CD4-positive, CD25-positive, alpha-beta regulatory T cell (primary cell): Measurements from ENCODE around the gene AMZ1. TPM values are rescaled to one million over a fixed set of nuclear protein-coding genes. Genes with fewer than 3 reads are reported as not detected.

Experiments used
- ATAC-seq, 2 donors: fragments of 150-1000 bp; cut with Tn5 transposase; one replicate each; pipeline ENCODE4 v1.10.0; 2021; ENCODE audit warnings: low read depth in 2 of 2, moderate number of reproducible peaks in 2 of 2, moderate library complexity in 1 of 2
- DNase-seq, 3 donors: peaks; one replicate each; pipeline versions ENCODE4 v3.0.0 to v3.0.0-alpha.2; 2012 to 2022; ENCODE audit warnings: mixed read lengths in 1 of 3
- H3K27ac ChIP-seq: one replicate; pipeline ENCODE4 v1.7.0; 2013; ENCODE audit warnings: mild to moderate bottlenecking, low read length; ENCODE audit not compliant: insufficient read depth, poor library complexity, severe bottlenecking
- H3K27me3 ChIP-seq: one replicate; pipeline ENCODE4 v1.7.0; 2013; ENCODE audit warnings: low read length; ENCODE audit not compliant: control insufficient read depth, insufficient read depth
- H3K36me3 ChIP-seq: one replicate; pipeline ENCODE4 v1.7.0; 2013; ENCODE audit warnings: mild to moderate bottlenecking, low read length, moderate library complexity; ENCODE audit not compliant: control insufficient read depth, insufficient read depth
- H3K4me1 ChIP-seq: 2 replicates; pipeline ENCODE4 v1.7.0; 2013; ENCODE audit warnings: mild to moderate bottlenecking, low read length; ENCODE audit not compliant: insufficient read depth, control insufficient read depth, poor library complexity, severe bottlenecking
- H3K4me3 ChIP-seq: one replicate; pipeline ENCODE4 v1.7.0; 2013; ENCODE audit warnings: low read depth, mild to moderate bottlenecking, low read length, moderate library complexity
- H3K9me3 ChIP-seq, 2 experiments: 1 replicate in 1 of 2; 2 replicates in 1 of 2; pipeline ENCODE4 v1.7.0; 2013; ENCODE audit warnings: low read length in 2 of 2, mild to moderate bottlenecking in 1 of 2, moderate library complexity in 1 of 2; ENCODE audit not compliant: control insufficient read depth in 2 of 2
- H3K27ac Mint-ChIP-seq, 3 donors: one replicate each; pipeline ENCODE4 v1.8.0; 2020 to 2022; ENCODE audit warnings: mild to moderate bottlenecking in 3 of 3, mixed read lengths in 3 of 3, moderate library complexity in 2 of 3
- H3K27me3 Mint-ChIP-seq: one replicate; pipeline ENCODE4 v1.8.0; 2022; ENCODE audit warnings: mild to moderate bottlenecking, mixed read lengths
- H3K36me3 Mint-ChIP-seq: one replicate; pipeline ENCODE4 v1.8.0; 2020; ENCODE audit warnings: mixed read lengths
- H3K4me1 Mint-ChIP-seq, 4 donors: one replicate each; pipeline ENCODE4 v1.8.0; 2020 to 2022; ENCODE audit warnings: mixed read lengths in 4 of 4, mild to moderate bottlenecking in 1 of 4
- H3K4me3 Mint-ChIP-seq, 4 donors: one replicate each; pipeline ENCODE4 v1.8.0; 2020 to 2022; ENCODE audit warnings: mild to moderate bottlenecking in 4 of 4, mixed read lengths in 4 of 4, moderate library complexity in 3 of 4
- H3K9me3 Mint-ChIP-seq, 7 donors: one replicate each; pipeline ENCODE4 v1.8.0; 2020 to 2022; ENCODE audit warnings: mixed read lengths in 7 of 7, mild to moderate bottlenecking in 3 of 7, moderate library complexity in 2 of 7
- polyA plus RNA-seq, 4 donors: library from polyadenylated mRNA; unstranded; fragments of 300-500 nt; fragmentation: Illumina TruSeq; gene quantifications; one replicate each; pipeline ENCODE4 v1.2.3, GENCODE V29; 2021
- total RNA-seq: library from RNA; stranded (reverse); gene quantifications from one replicate; pipeline ENCODE4 v1.2.3, GENCODE V29; 2022

The AMZ1 gene
- total and polyA plus RNA-seq, 5 donors from 2014 or later = 0.43 to 1.8 (median 0.64) TPM

- H3K36me3 Mint-ChIP-seq = no peaks in the 10 kb centered on the region
- Histone ChIP-seq H3K4me1 (peaks cover 22% of the 10 kb centered on the region), H3K36me3 (no peaks in the 10 kb centered on the region), H3K4me3 (no peak overlapping the region), H3K27ac (no peak overlapping the region), H3K27me3 (no peaks in the 10 kb centered on the region), H3K9me3 (no peaks in the 10 kb centered on the region)
- peak overlapping the region in 3 of 4 donors; percentile 5 to 30 (median 20) for H3K4me3 Mint-ChIP-seq
- no peak for ATAC-seq
- H3K4me1 Mint-ChIP-seq = peaks cover 4 to 34% (median 17%) of the 10 kb centered on the region in 4 donors
- H3K9me3 Mint-ChIP-seq = no peaks in the 10 kb centered on the region
- no peak overlapping the region for H3K27ac Mint-ChIP-seq
- DNase-seq = no peak
- H3K27me3 Mint-ChIP-seq = no peaks in the 10 kb centered on the region
These were observed 14.6 kb downstream of the AMZ1 start for GRCh38 chr7:2702594-2702957.

- no peaks in the 10 kb centered on the region for H3K9me3 ChIP-seq
- H3K36me3 Mint-ChIP-seq = no peaks in the 10 kb centered on the region
- peaks cover 22% of the 10 kb centered on the region for H3K4me1 ChIP-seq
- no peak overlapping the region for H3K27ac Mint-ChIP-seq
- no peaks in the 10 kb centered on the region for H3K9me3 Mint-ChIP-seq
- DNase-seq = no peak
- no peaks in the 10 kb centered on the region for H3K36me3 ChIP-seq
- H3K4me3 ChIP-seq = no peak overlapping the region
- H3K27me3 Mint-ChIP-seq = no peaks in the 10 kb centered on the region
- H3K4me3 Mint-ChIP-seq = peak overlapping the region in 1 of 4 donors; percentile 32
- peaks cover 4 to 31% (median 16%) of the 10 kb centered on the region in 4 donors for H3K4me1 Mint-ChIP-seq
- H3K27me3 ChIP-seq = no peaks in the 10 kb centered on the region
- ATAC-seq = no peak
- H3K27ac ChIP-seq = no peak overlapping the region
These were observed 17.5 kb downstream of the AMZ1 start for GRCh38 chr7:2705371-2706096.

- H3K27me3 ChIP-seq = no peaks in the 10 kb centered on the region
- H3K4me3 Mint-ChIP-seq = peak overlapping the region in 1 of 4 donors; percentile 43
- no peaks in the 10 kb centered on the region for H3K36me3 ChIP-seq
- DNase-seq = no peak
- no peaks in the 10 kb centered on the region for H3K9me3 Mint-ChIP-seq
- H3K27me3 Mint-ChIP-seq = no peaks in the 10 kb centered on the region
- peaks cover 34% of the 10 kb centered on the region for H3K4me1 ChIP-seq
- H3K27ac ChIP-seq = no peak overlapping the region
- no peaks in the 10 kb centered on the region for H3K9me3 ChIP-seq
- no peak overlapping the region for H3K4me3 ChIP-seq
- peaks cover 3% of the 10 kb centered on the region for H3K36me3 Mint-ChIP-seq
- peaks cover 11 to 34% (median 20%) of the 10 kb centered on the region in 4 donors for H3K4me1 Mint-ChIP-seq
- ATAC-seq = no peak
- peak overlapping the region in 1 of 3 donors; percentile 31 for H3K27ac Mint-ChIP-seq
These were observed 18.7 kb downstream of the AMZ1 start for GRCh38 chr7:2706685-2707126.

DNA sequence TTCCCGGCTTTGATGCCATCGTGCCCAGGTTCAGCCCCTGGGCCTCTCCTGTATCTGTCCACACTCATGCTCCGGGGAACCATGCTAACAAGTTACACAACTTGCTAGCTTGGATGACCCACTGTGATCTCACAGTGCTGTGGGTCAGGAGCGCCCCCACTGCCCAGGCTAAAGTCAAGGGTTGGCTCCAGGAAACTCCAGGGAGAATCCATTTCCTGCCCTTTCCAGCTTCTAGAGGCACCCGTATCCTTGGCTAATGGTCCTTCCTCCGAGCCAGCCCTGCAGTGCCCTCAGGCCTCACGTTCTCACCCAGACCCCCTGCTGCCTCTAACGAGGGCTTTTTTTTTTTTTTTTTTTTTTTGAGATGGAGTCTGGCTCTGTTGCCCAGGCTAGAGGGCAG, 19.5 kb downstream of the AMZ1 start:
- H3K4me1 ChIP-seq = peaks cover 41% of the 10 kb centered on the region
- H3K36me3 ChIP-seq = no peaks in the 10 kb centered on the region
- no peak overlapping the region for H3K4me3 ChIP-seq
- no peaks in the 10 kb centered on the region for H3K9me3 ChIP-seq
- Mint-ChIP-seq H3K36me3 (peaks cover 3% of the 10 kb centered on the region), H3K4me3 (no peak overlapping the region), H3K27ac (no peak overlapping the region), H3K27me3 (no peaks in the 10 kb centered on the region), H3K9me3 (no peaks in the 10 kb centered on the region), H3K4me1 (peaks cover 11 to 39% (median 20%) of the 10 kb centered on the region in 4 donors)
- DNase-seq (no peak), ATAC-seq (no peak)
- no peaks in the 10 kb centered on the region for H3K27me3 ChIP-seq
- H3K27ac ChIP-seq = no peak overlapping the region

DNA sequence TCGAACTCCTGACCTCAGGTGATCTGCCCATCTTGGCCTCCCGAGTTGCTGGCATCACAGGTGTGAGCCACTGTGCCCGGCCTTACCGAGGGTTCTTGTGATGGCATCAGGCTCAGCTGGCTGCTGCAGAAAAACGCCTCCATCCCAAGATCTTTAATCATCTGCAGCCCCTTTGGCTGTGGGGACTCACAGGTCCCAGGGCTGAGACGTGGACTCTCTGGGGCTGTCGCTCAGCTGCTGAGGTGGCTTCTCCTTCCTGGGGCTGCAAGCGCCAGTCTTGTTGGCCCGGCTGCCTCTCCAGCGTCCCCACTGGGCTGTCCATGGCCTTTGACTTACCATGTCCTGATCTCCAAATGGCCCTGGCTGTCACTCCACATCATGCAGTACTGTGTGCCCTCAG, 20.0 kb downstream of the AMZ1 start:
- no peak for DNase-seq
- Mint-ChIP-seq H3K36me3 (peaks cover 3% of the 10 kb centered on the region), H3K4me1 (peaks cover 11 to 38% (median 20%) of the 10 kb centered on the region in 4 donors), H3K27ac (no peak overlapping the region), H3K4me3 (no peak overlapping the region), H3K27me3 (no peaks in the 10 kb centered on the region), H3K9me3 (no peaks in the 10 kb centered on the region)
- no peak for ATAC-seq
- Histone ChIP-seq H3K4me1 (peaks cover 41% of the 10 kb centered on the region), H3K9me3 (no peaks in the 10 kb centered on the region), H3K4me3 (no peak overlapping the region), H3K27me3 (no peaks in the 10 kb centered on the region), H3K27ac (no peak overlapping the region), H3K36me3 (no peaks in the 10 kb centered on the region)

GRCh38 chr7:2708547-2709310, 20.7 kb downstream of the AMZ1 start:
- H3K27ac Mint-ChIP-seq = no peak overlapping the region
- H3K36me3 ChIP-seq = no peaks in the 10 kb centered on the region

DNA sequence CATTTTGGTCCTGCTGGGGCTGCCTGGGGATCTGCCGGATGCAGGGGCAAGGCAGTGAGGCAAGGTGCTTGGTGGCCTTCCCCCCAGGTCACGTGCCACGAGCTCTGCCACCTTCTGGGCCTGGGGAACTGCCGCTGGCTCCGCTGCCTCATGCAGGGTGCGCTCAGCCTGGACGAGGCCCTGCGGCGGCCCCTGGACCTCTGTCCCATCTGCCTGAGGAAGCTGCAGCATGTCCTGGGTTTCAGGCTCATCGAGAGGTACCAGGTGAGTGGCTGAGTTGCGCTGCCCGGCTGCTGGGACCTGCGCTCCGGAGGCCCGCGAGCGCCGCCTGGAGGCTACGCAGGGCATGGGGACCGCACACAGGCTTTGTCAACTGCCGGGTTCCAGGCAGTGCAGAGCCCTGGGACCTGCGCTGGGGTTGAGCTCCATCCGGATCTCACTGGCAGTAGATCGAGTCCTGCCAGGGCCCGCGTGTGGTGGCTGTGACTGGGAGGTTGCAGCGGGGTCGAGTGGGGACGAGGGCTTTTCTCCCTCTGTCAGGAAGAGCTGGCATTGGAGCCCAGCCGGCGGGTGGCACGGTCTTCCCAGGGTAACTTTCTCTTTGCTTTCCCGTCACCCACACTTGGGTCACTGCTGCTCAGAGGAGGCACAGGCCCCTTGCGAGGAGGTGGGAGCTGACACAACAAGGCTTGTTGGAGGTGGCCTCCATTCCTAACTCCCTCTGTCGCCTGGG, 21.7 kb downstream of the AMZ1 start:
- ATAC-seq (peak; percentile 76 to 81), DNase-seq (peak; percentile 64 to 93 (median 84))
- Mint-ChIP-seq H3K36me3 (peaks cover 7% of the 10 kb centered on the region), H3K27ac (peak overlapping the region; percentile 97 to 99 (median 97)), H3K27me3 (no peaks in the 10 kb centered on the region), H3K4me3 (peak overlapping the region; percentile 75 to 94 (median 88)), H3K9me3 (no peaks in the 10 kb centered on the region), H3K4me1 (peaks cover 11 to 52% (median 17%) of the 10 kb centered on the region in 4 donors)
- Histone ChIP-seq H3K4me3 (peak overlapping the region; percentile 61), H3K36me3 (no peaks in the 10 kb centered on the region), H3K27ac (peak overlapping the region; percentile 88), H3K4me1 (peaks cover 41% of the 10 kb centered on the region), H3K9me3 (no peaks in the 10 kb centered on the region), H3K27me3 (no peaks in the 10 kb centered on the region)

More at GRCh38 chr7:2708547-2709310, 20.7 kb downstream of the AMZ1 start:
- H3K27me3 Mint-ChIP-seq = no peaks in the 10 kb centered on the region
- DNase-seq (no peak), ATAC-seq (no peak)
- Histone ChIP-seq H3K4me1 (peaks cover 41% of the 10 kb centered on the region), H3K27me3 (no peaks in the 10 kb centered on the region), H3K27ac (no peak overlapping the region), H3K9me3 (no peaks in the 10 kb centered on the region), H3K4me3 (peak overlapping the region; percentile 13)
- H3K4me3 Mint-ChIP-seq = no peak overlapping the region
- no peaks in the 10 kb centered on the region for H3K9me3 Mint-ChIP-seq
- H3K36me3 Mint-ChIP-seq = peaks cover 3% of the 10 kb centered on the region
- H3K4me1 Mint-ChIP-seq = peaks cover 11 to 42% (median 18%) of the 10 kb centered on the region in 4 donors
